ENCODE measurements around the gene TPBGL.

Gene TPBGL

GRCh38 chr11:75245356-75246005 is 4.9 kb downstream of the TPBGL start:
- FAIRE-seq, result no peak
- no peak for DNase-seq (ENCODE audit: low spot score)

GRCh38 chr11:75246006-75246670 is 5.6 kb downstream of the TPBGL start:
- no peak for DNase-seq (ENCODE audit: low spot score)
- FAIRE-seq, result no peak

GRCh38 chr11:75246671-75247350 is 6.2 kb downstream of the TPBGL start:
- DNase-seq (ENCODE audit: low spot score) (no peak), FAIRE-seq (no peak)

GRCh38 chr11:75248924-75249256 is 8.3 kb downstream of the TPBGL start:
- DNase-seq (ENCODE audit: low spot score) (no peak), FAIRE-seq (no peak)

- no peak for FAIRE-seq
- DNase-seq (ENCODE audit: low spot score), result no peak
Measured at GRCh38 chr11:75249704-75250103, 9.1 kb downstream of the TPBGL start.

- no peak for FAIRE-seq
- DNase-seq (ENCODE audit: low spot score), result no peak
Measured at GRCh38 chr11:75254326-75254725, 13.8 kb downstream of the TPBGL start.

GRCh38 chr11:75260396-75261170 is 20.0 kb downstream of the TPBGL start:
- FAIRE-seq (no peak), DNase-seq (ENCODE audit: low spot score) (no peak)

- FAIRE-seq (no peak), DNase-seq (ENCODE audit: low spot score) (no peak)
Measured at GRCh38 chr11:75261902-75262361, 21.4 kb downstream of the TPBGL start.

GRCh38 chr11:75262436-75262835 is 21.9 kb downstream of the TPBGL start:
- no peak for FAIRE-seq
- DNase-seq (ENCODE audit: low spot score), result no peak

GRCh38 chr11:75262961-75263852 is 22.6 kb downstream of the TPBGL start:
- DNase-seq (ENCODE audit: low spot score), result no peak
- FAIRE-seq, result no peak

- no peak for FAIRE-seq
- DNase-seq (ENCODE audit: low spot score), result no peak
Measured at GRCh38 chr11:75263944-75264349, 23.4 kb downstream of the TPBGL start.

GRCh38 chr11:75264356-75264755 is 23.8 kb downstream of the TPBGL start:
- FAIRE-seq (no peak), DNase-seq (ENCODE audit: low spot score) (no peak)

GRCh38 chr11:75264971-75265370 is 24.4 kb downstream of the TPBGL start:
- no peak for FAIRE-seq
- no peak for DNase-seq (ENCODE audit: low spot score)

GRCh38 chr11:75265851-75266531 is 25.4 kb downstream of the TPBGL start:
- FAIRE-seq, result no peak
- no peak for DNase-seq (ENCODE audit: low spot score)

- DNase-seq (ENCODE audit: low spot score), result no peak
- no peak for FAIRE-seq
Measured at GRCh38 chr11:75267171-75267970, 26.8 kb downstream of the TPBGL start.

- FAIRE-seq (no peak), DNase-seq (ENCODE audit: low spot score) (no peak)
Measured at GRCh38 chr11:75268626-75269366, 28.2 kb downstream of the TPBGL start.

- FAIRE-seq, result no peak
Measured at GRCh38 chr11:75269367-75269660, 28.7 kb downstream of the TPBGL start.

GRCh38 chr11:75269896-75270295 is 29.3 kb downstream of the TPBGL start:
- FAIRE-seq, result no peak
- no peak for DNase-seq (ENCODE audit: low spot score)

More at GRCh38 chr11:75269367-75269660, 28.7 kb downstream of the TPBGL start:
- no peak for DNase-seq (ENCODE audit: low spot score)

- DNase-seq (ENCODE audit: low spot score) (no peak), FAIRE-seq (no peak)
Measured at GRCh38 chr11:75270896-75271418, 30.4 kb downstream of the TPBGL start.

Measured in RCC 7860 (cell line).